Measurements from ENCODE around the gene GFRA4.

GFRA4 gene

GRCh38 chr20:3685341-3685740 is 22.1 kb upstream of the GFRA4 start:
- no peak for DNase-seq (ENCODE audit: low read depth, low spot score)
- no peak for TF ChIP-seq CTCF (IDR thresholded peaks at IDR 0.05; ENCODE audit: insufficient read depth, low read length, missing control alignments)
- CTCF ChIA-PET = interaction anchor here (1.3 to 43.4 kb wide), 5 partner anchors 9 to 96 kb away, joined by 3 to 1151 read pairs (median 6); partner anchors contain the start of genes SIGLEC1 and SPEF1
- H3K4me3 ChIP-seq (ENCODE audit: low read depth, low read length) = no peak overlapping the region
- POLR2A ChIA-PET = no interaction called here

GRCh38 chr20:3681931-3682781 is 19.0 kb upstream of the GFRA4 start, which contains the start of gene ADAM33:
TSS of gene ADAM33 (minus strand) at chr20:3682010. CDS start at chr20:3682004, 6 bp downstream.
- no peak for TF ChIP-seq CTCF (IDR thresholded peaks at IDR 0.05; ENCODE audit: insufficient read depth, low read length, missing control alignments)
- POLR2A ChIA-PET = interaction anchor here (1.4 kb wide), 1 partner anchor 104 kb away, joined by 3 read pairs; the partner anchor contains the start of gene CENPB
- CTCF ChIA-PET = interaction anchor here (0.6 to 43.4 kb wide), 4 partner anchors 26 to 137 kb away, joined by 3 to 1151 read pairs (median 57); partner anchors contain the start of genes ADISSP, CENPB, SIGLEC1 and SPEF1
- peak within 1 kb of the TSS; percentile 70 for H3K4me3 ChIP-seq (ENCODE audit: low read depth, low read length)
- DNase-seq (ENCODE audit: low read depth, low spot score) = no peak

- H3K4me3 ChIP-seq (ENCODE audit: low read depth, low read length) = peak overlapping the region; percentile 70
- ChIA-PET POLR2A (interaction anchor here (1.4 kb wide), 1 partner anchor 105 kb away, joined by 3 read pairs; the partner anchor contains the start of gene CENPB), CTCF (interaction anchor here (6.0 to 43.4 kb wide), 3 partner anchors 26 to 103 kb away, joined by 46 to 1151 read pairs (median 68); partner anchors contain the start of genes ADISSP, CENPB, SIGLEC1 and SPEF1)
- TF ChIP-seq CTCF (IDR thresholded peaks at IDR 0.05; ENCODE audit: insufficient read depth, low read length, missing control alignments) = no peak
- no peak for DNase-seq (ENCODE audit: low read depth, low spot score)
These were observed 18.2 kb upstream of the GFRA4 start for GRCh38 chr20:3681352-3681930.

GRCh38 chr20:3680701-3681351 is 17.6 kb upstream of the GFRA4 start:
- DNase-seq (ENCODE audit: low read depth, low spot score) = no peak
- no peak for TF ChIP-seq CTCF (IDR thresholded peaks at IDR 0.05; ENCODE audit: insufficient read depth, low read length, missing control alignments)
- POLR2A ChIA-PET = interaction anchor here (1.2 to 1.4 kb wide), 5 partner anchors 10 to 138 kb away, joined by 3 to 5 read pairs (median 4); partner anchors contain the start of gene CENPB
- CTCF ChIA-PET = interaction anchor here (1.5 to 43.4 kb wide), 6 partner anchors 12 to 139 kb away, joined by 8 to 1151 read pairs (median 57); partner anchors contain the start of genes ADISSP, AP5S1, CENPB and SIGLEC1
- peak overlapping the region; percentile 70 for H3K4me3 ChIP-seq (ENCODE audit: low read depth, low read length)

- H3K4me3 ChIP-seq (ENCODE audit: low read depth, low read length) = peak overlapping the region; percentile 70
- ChIA-PET POLR2A (interaction anchor here (0.5 to 1.4 kb wide), 6 partner anchors 9 to 253 kb away, joined by 3 to 5 read pairs (median 4); no protein-coding TSS in a partner anchor), CTCF (interaction anchor here (0.7 to 43.4 kb wide), 10 partner anchors 11 to 139 kb away, joined by 3 to 1151 read pairs (median 17); partner anchors contain the start of genes ADISSP, AP5S1, CENPB and SIGLEC1)
- DNase-seq (ENCODE audit: low read depth, low spot score) = peak; percentile 57
- no peak for TF ChIP-seq CTCF (IDR thresholded peaks at IDR 0.05; ENCODE audit: insufficient read depth, low read length, missing control alignments)
These were observed 16.8 kb upstream of the GFRA4 start for GRCh38 chr20:3679749-3680700.

All from AG04449 (cell line).